Astrocyte of the cerebellum (primary cell): Measurements from ENCODE around the gene SLC36A3.
"Not testable (repeated sequence)": the region's sequence is repeated elsewhere in the genome, so short reads cannot be mapped to it uniquely, and the experiment has no call there.

ENCODE experiments used
- DNase-seq: peaks from one replicate; pipeline ENCODE4 v3.0.0-alpha.2; 2011; ENCODE audit warnings: low read depth
- H3K4me3 ChIP-seq: 2 replicates; pipeline ENCODE4 v1.5.1; 2011; ENCODE audit warnings: mild to moderate bottlenecking, low read depth, low read length, moderate library complexity
- CTCF ChIP-seq: IDR thresholded peaks from 2 replicates; pipeline ENCODE4 v1.5.1; 2012; ENCODE audit warnings: low read length, low read depth, moderate library complexity, mild to moderate bottlenecking; ENCODE audit errors: missing control alignments
- in situ Hi-C: cut with HindIII; loops from 2 replicates; pipeline ENCODE4 v1.10.0; 2017; ENCODE audit warnings: low sequenced_read_pairs

The SLC36A3 gene

DNA sequence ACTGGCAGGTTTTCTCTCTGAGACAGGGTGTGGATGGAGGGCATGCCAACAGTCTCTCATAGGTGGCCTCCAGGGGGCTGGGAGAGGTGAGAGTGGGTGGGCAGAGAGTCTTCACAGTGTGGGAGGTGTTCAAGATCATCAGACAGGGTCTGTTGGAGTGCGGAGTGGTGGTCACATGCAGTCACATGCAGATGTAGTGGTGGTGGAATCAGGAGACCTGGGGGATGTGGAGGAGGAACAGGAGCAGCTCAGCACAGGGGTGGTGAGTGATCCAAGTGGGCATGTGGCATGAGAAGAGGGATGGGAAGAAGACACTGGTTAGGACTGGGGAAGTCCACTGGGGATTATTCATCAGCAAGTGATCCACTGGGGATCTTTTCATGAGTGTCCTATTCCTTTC is 44.8 kb downstream of the SLC36A3 start:
- H3K4me3 ChIP-seq = no peak overlapping the region
- in situ Hi-C loops = no loop called here
- TF ChIP-seq CTCF = no peak
- no peak for DNase-seq

DNA sequence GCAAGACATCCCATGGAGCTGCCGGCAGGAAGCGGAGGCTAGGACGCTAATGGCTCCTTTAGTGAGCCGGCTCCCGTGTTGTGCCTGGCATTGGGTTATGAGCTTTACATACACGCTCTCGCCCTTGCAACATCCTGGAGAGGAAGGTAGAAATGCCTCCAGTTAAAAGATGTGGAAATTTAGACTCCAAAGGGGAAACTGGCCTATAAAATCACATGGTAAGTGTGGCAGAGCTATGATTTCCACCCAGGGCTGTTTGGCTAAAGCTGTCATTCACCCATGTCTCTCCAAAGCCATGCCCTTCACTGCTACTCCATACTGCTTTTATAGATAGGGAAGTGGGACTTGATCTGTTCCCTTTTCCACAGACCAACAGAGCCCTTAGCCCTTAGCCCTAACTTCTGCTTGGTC is 45.4 kb downstream of the SLC36A3 start:
- in situ Hi-C loops = no loop called here
- DNase-seq = no peak
- no peak overlapping the region for H3K4me3 ChIP-seq
- TF ChIP-seq CTCF = no peak

DNA sequence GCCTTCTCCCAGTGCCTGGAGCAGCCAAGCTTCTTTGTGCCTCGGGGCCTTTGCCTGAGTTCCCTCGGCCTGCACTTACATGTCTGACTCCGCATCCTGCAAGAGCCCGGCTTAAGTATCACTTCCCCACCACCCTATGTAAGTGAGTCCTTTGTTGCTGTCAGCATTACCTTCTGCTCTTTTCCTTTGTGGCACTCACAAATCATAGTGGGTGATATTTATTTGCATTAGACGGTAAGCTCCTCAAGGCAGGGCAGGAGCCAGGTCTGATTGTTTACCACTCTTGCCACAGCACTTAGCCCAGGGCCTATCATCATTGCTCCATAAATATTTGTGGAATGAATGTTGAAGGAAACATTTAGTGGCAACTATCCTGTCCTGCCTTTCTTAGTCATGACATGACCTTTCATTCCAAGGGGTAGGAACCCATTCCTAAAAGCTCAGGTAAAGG is 45.8 kb downstream of the SLC36A3 start:
- in situ Hi-C loops = no loop called here
- TF ChIP-seq CTCF = no peak
- DNase-seq = no peak
- no peak overlapping the region for H3K4me3 ChIP-seq

- in situ Hi-C loops = no loop called here
- no peak for DNase-seq
- no peak overlapping the region for H3K4me3 ChIP-seq
- no peak for TF ChIP-seq CTCF
These were observed 47.8 kb downstream of the SLC36A3 start for GRCh38 chr5:151255621-151256286.

DNA sequence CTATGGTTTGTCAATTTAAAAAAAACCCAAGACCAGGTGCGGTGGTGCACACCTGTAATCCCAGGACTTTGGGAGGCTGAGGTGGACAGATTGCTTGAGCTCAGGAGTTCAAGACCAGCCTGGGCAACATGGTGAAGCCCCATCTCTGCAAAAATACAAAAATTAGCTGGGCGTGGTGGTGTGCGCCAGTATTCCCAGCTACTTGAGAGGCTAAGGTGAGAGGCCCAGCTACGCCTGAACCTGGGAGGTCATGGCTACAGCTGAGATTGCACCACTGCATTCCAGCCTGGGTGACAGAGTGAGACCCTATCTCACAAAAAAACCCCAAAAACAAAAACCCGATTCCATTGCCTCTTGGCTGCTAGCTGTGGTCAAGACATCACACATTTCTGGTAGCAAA is 48.6 kb downstream of the SLC36A3 start:
- H3K4me3 ChIP-seq, in situ Hi-C loops, DNase-seq: not testable (repeated sequence)

GRCh38 chr5:151254556-151254955 is 49.0 kb downstream of the SLC36A3 start:
- no peak for DNase-seq
- no peak for TF ChIP-seq CTCF
- H3K4me3 ChIP-seq = no peak overlapping the region
- in situ Hi-C loops = no loop called here

- H3K4me3 ChIP-seq = peak overlapping the region; percentile 65
- TF ChIP-seq CTCF = no peak
- DNase-seq = no peak
- in situ Hi-C loops = no loop called here
These were observed 50.0 kb downstream of the SLC36A3 start for GRCh38 chr5:151253605-151253950.
